Stimulated activated CD8-positive, alpha-beta memory T cell treated with anti-CD3 and anti-CD28 coated beads, Interleukin-12 subunit alpha, Interleukin-12 subunit beta, amount 100 ng/mL, for 24 hours (primary cell): ENCODE measurements around the gene MARCHF10.
A peak's percentile ranks its signal among the peaks of the same experiment; 100 is the strongest.
"Not testable (repeated sequence)": the region's sequence is repeated elsewhere in the genome, so short reads cannot be mapped to it uniquely, and the experiment has no call there.

Experiments used
- DNase-seq: peaks from one replicate; pipeline ENCODE4 v3.0.0-alpha.2; 2020; ENCODE audit errors: extremely low read depth

MARCHF10 gene

GRCh38 chr17:62807812-62808575 is at the start of gene MARCHF10:
Gene MARCHF10 (minus strand): TSS chr17:62808314. CDS start chr17:62801735, 6,579 bp downstream.
- peak; percentile 11 for DNase-seq

- DNase-seq = no peak
Measured at GRCh38 chr17:62857526-62857925, 49.4 kb upstream of the MARCHF10 start.

- DNase-seq = no peak
Measured at GRCh38 chr17:62856594-62856993, 48.5 kb upstream of the MARCHF10 start.

GRCh38 chr17:62855156-62855555 is 47.0 kb upstream of the MARCHF10 start:
- no peak for DNase-seq

GRCh38 chr17:62854098-62854680 is 46.1 kb upstream of the MARCHF10 start:
- DNase-seq = no peak

GRCh38 chr17:62852195-62852594 is 44.1 kb upstream of the MARCHF10 start:
- DNase-seq = no peak

- not testable (repeated sequence) for DNase-seq
Measured at GRCh38 chr17:62849591-62850415, 41.7 kb upstream of the MARCHF10 start.

- DNase-seq = no peak
Measured at GRCh38 chr17:62848334-62848733, 40.2 kb upstream of the MARCHF10 start.

GRCh38 chr17:62847426-62847825 is 39.3 kb upstream of the MARCHF10 start:
- DNase-seq = no peak

GRCh38 chr17:62840871-62841270 is 32.8 kb upstream of the MARCHF10 start:
- no peak for DNase-seq

GRCh38 chr17:62833816-62834215 is 25.7 kb upstream of the MARCHF10 start:
- DNase-seq = not testable (repeated sequence)

- no peak for DNase-seq
Measured at GRCh38 chr17:62832405-62832804, 24.3 kb upstream of the MARCHF10 start.

- DNase-seq = not testable (repeated sequence)
Measured at GRCh38 chr17:62831066-62831465, 23.0 kb upstream of the MARCHF10 start.

- DNase-seq = no peak
Measured at GRCh38 chr17:62827746-62828485, 19.8 kb upstream of the MARCHF10 start.

- DNase-seq = no peak
Measured at GRCh38 chr17:62826956-62827355, 18.8 kb upstream of the MARCHF10 start.

GRCh38 chr17:62825182-62825581 is 17.1 kb upstream of the MARCHF10 start:
- DNase-seq = no peak

GRCh38 chr17:62824290-62825131 is 16.4 kb upstream of the MARCHF10 start:
- DNase-seq = no peak

- no peak for DNase-seq
Measured at GRCh38 chr17:62823111-62823893, 15.2 kb upstream of the MARCHF10 start.

GRCh38 chr17:62822080-62822904 is 14.2 kb upstream of the MARCHF10 start:
- DNase-seq = no peak
